ENCODE data around the gene SDK2. TPM values are rescaled to one million over a fixed set of nuclear protein-coding genes. Genes with fewer than 3 reads are reported as not detected.

Gene SDK2
- total and polyA plus RNA-seq, 4 experiments from 2014 or later: 0.49 to 2.9 (median 2.2) TPM; not detected in 1

DNA sequence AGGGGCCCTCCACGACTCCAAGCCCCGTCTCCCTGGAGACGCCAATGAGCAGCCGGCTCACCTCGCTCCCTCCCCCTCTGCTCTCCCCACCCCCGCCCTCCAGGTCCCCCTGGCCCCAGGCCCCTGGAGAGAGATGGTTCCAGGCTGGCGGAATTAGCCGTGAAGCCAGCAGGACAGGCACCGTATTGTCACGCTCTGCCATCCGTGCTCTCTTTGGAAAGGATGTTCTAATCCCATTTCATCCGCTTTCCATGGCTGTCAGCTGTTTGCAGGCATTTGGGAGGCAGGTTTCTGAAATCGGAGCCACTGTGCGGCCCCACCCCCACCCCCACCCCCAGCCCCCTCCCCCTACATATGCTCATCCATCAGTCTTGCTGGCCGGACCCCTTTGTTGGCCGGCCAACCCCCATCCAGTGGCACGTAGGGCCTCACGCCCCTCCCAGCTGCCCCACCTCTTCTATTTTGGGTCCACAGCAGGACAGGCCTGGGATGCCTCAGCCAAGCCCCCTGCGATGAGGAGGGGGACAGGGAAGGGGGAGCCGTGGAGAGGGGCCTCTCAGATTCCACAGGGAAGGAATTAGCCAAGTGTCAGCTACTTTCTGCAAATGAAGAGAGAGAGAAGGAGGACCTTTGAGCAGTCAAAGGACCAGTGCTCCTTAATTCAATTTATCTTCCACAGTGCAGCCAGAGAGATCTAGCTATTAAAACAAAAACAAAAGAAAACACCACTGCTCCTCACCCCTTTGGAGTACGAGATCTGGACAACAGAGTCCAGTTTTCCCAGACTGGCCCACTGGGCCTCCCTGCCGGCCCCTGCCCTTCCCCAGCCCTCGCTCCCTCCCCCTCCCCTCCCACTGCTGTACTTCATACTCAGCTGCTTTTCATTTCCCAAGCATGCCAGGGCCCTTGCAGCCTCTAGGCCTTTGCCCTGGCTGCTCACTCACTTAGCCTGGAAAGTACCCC lies 30.7 kb downstream of the SDK2 start:
- H3K27ac Mint-ChIP-seq: no peak overlapping the region
- DNase-seq: no peak
- no peaks in the 10 kb centered on the region for H3K4me1 Mint-ChIP-seq
- peaks cover 0 to 5% (median 3%) of the 10 kb centered on the region in 8 donors for H3K9me3 Mint-ChIP-seq
- no peaks in the 10 kb centered on the region for H3K27me3 ChIP-seq (ENCODE audit: insufficient read depth, low read length)
- H3K4me1 ChIP-seq (ENCODE audit: insufficient read depth, low read length): no peaks in the 10 kb centered on the region
- no peak overlapping the region for H3K4me3 Mint-ChIP-seq
- no peak overlapping the region for H3K27ac ChIP-seq (ENCODE audit: low read depth, low read length)
- peaks cover 0 to 10% of the 10 kb centered on the region in 2 donors for H3K27me3 Mint-ChIP-seq
- ChIA-PET CTCF (ENCODE audit: partially characterized antibody) (no interaction called here), POLR2A (ENCODE audit: partially characterized antibody) (no interaction called here)
- H3K36me3 ChIP-seq (ENCODE audit: insufficient read depth, low read length): no peaks in the 10 kb centered on the region
- no peaks in the 10 kb centered on the region for H3K36me3 Mint-ChIP-seq
- no peaks in the 10 kb centered on the region for H3K9me3 ChIP-seq (ENCODE audit: control insufficient read depth in 1 of 2, low read length in 2 of 2)
- intact Hi-C loops (cut with micrococcal nuclease): no loop called here
- H3K4me3 ChIP-seq (ENCODE audit: low read length in 2 of 2): no peak overlapping the region

GRCh38 chr17:73612031-73612472 lies 32.2 kb downstream of the SDK2 start:
- intact Hi-C loops (cut with micrococcal nuclease): no loop called here
- Histone ChIP-seq H3K27me3 (ENCODE audit: insufficient read depth, low read length) (no peaks in the 10 kb centered on the region), H3K4me3 (ENCODE audit: low read length in 2 of 2) (no peak overlapping the region), H3K9me3 (ENCODE audit: control insufficient read depth in 1 of 2, low read length in 2 of 2) (no peaks in the 10 kb centered on the region), H3K4me1 (ENCODE audit: insufficient read depth, low read length) (no peaks in the 10 kb centered on the region), H3K36me3 (ENCODE audit: insufficient read depth, low read length) (no peaks in the 10 kb centered on the region), H3K27ac (ENCODE audit: low read depth, low read length) (no peak overlapping the region)
- Mint-ChIP-seq H3K27ac (no peak overlapping the region), H3K9me3 (no peaks in the 10 kb centered on the region), H3K4me1 (no peaks in the 10 kb centered on the region), H3K36me3 (no peaks in the 10 kb centered on the region), H3K27me3 (peaks cover 0 to 10% of the 10 kb centered on the region in 2 donors), H3K4me3 (no peak overlapping the region)
- ChIA-PET POLR2A (ENCODE audit: partially characterized antibody) (no interaction called here), CTCF (ENCODE audit: partially characterized antibody) (no interaction called here)
- DNase-seq: no peak

DNA sequence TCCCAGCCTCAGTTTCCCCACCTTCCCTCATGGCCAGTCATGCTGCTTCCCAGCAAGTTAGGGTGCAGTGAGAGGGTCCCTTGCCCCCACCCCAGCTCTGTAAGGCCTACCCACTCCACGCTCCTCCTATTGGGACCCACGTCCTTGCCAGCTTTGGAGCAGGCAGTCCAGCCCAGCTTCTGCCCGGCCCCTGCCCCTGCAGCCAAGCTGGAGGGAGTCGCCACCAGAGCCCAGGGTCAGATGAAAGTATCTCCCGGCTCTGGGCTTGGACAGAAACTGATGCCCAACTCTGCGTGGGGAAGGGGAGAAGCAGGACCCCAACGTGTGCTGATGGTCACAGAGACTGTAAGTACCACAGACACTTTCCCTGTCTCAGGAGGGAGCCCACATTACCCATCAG lies 32.6 kb downstream of the SDK2 start:
- Mint-ChIP-seq H3K4me3 (no peak overlapping the region), H3K9me3 (no peaks in the 10 kb centered on the region), H3K27ac (no peak overlapping the region), H3K36me3 (no peaks in the 10 kb centered on the region), H3K4me1 (no peaks in the 10 kb centered on the region), H3K27me3 (peaks cover 0 to 10% of the 10 kb centered on the region in 2 donors)
- Histone ChIP-seq H3K27me3 (ENCODE audit: insufficient read depth, low read length) (no peaks in the 10 kb centered on the region), H3K36me3 (ENCODE audit: insufficient read depth, low read length) (no peaks in the 10 kb centered on the region), H3K27ac (ENCODE audit: low read depth, low read length) (no peak overlapping the region), H3K4me3 (ENCODE audit: low read length in 2 of 2) (no peak overlapping the region), H3K9me3 (ENCODE audit: control insufficient read depth in 1 of 2, low read length in 2 of 2) (no peaks in the 10 kb centered on the region), H3K4me1 (ENCODE audit: insufficient read depth, low read length) (no peaks in the 10 kb centered on the region)
- CTCF ChIA-PET (ENCODE audit: partially characterized antibody): interaction anchor here (1.1 kb wide), 1 partner anchor 96 kb away, joined by 3 read pairs; no protein-coding TSS in a partner anchor
- POLR2A ChIA-PET (ENCODE audit: partially characterized antibody): no interaction called here
- no peak for DNase-seq
- intact Hi-C loops (cut with micrococcal nuclease): no loop called here

DNA sequence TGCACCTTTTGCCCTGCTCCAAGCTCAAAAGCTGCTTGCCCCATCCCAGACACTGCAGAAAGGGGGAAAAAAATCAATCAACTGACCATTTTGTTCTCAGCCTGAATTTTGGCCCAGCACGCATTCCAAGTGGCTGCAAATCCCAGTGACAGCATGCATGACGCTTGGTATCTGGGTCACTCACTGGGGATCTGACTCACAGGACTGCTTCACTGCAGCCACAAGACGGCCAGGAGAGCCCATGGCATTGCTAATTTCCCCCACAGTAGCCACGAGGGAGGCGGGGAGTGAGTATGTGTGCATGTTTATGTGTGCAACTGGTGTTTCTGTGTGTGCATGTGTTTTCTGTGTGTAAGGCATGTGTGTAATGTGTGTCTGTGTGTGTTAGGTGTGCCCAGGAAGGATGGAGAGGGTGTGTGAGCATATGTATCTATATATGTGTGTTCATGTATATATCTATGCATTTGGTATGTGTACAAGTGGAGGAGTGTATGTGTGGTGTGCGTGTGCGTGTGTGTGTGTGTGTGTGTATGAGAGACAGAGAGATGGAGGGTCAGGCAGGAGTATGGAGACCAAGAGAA lies 33.8 kb downstream of the SDK2 start:
- Mint-ChIP-seq H3K27ac (peak overlapping the region in 1 of 7 donors; percentile 6), H3K36me3 (no peaks in the 10 kb centered on the region), H3K4me3 (no peak overlapping the region), H3K27me3 (peaks cover 0 to 6% of the 10 kb centered on the region in 2 donors), H3K4me1 (no peaks in the 10 kb centered on the region), H3K9me3 (no peaks in the 10 kb centered on the region)
- ChIA-PET POLR2A (ENCODE audit: partially characterized antibody) (no interaction called here), CTCF (ENCODE audit: partially characterized antibody) (interaction anchor here (1.1 kb wide), 1 partner anchor 97 kb away, joined by 3 read pairs; no protein-coding TSS in a partner anchor)
- no peak overlapping the region for H3K27ac ChIP-seq (ENCODE audit: low read depth, low read length)
- DNase-seq: no peak
- no peaks in the 10 kb centered on the region for H3K36me3 ChIP-seq (ENCODE audit: insufficient read depth, low read length)
- H3K4me1 ChIP-seq (ENCODE audit: insufficient read depth, low read length): no peaks in the 10 kb centered on the region
- H3K27me3 ChIP-seq (ENCODE audit: insufficient read depth, low read length): no peaks in the 10 kb centered on the region
- H3K4me3 ChIP-seq (ENCODE audit: low read length in 2 of 2): no peak overlapping the region
- H3K9me3 ChIP-seq (ENCODE audit: control insufficient read depth in 1 of 2, low read length in 2 of 2): no peaks in the 10 kb centered on the region
- intact Hi-C loops (cut with micrococcal nuclease): no loop called here

DNA sequence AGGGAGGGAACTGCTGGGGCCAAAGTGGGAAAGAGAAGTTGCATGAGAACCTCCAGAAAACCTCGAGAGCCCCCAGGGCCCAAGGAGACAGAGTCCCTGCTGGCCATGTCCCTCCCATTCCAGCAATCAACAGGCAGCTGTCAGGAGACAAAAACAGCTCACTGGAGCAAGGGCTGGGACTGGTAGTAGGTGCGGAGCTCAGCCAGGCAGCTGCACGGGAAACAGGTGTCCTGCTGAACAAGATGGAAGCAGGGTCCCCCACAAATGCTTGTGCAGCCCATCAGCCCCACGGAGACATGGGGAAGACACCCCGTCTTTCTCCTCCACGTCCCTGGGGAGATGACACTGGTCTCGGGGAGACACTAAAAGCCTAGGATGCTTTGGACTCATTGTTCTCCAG lies 34.5 kb downstream of the SDK2 start:
- H3K4me1 ChIP-seq (ENCODE audit: insufficient read depth, low read length): no peaks in the 10 kb centered on the region
- intact Hi-C loops (cut with micrococcal nuclease): no loop called here
- ChIA-PET CTCF (ENCODE audit: partially characterized antibody) (no interaction called here), POLR2A (ENCODE audit: partially characterized antibody) (no interaction called here)
- no peak overlapping the region for H3K27ac ChIP-seq (ENCODE audit: low read depth, low read length)
- Mint-ChIP-seq H3K27ac (no peak overlapping the region), H3K27me3 (peaks cover 0 to 6% of the 10 kb centered on the region in 2 donors), H3K36me3 (no peaks in the 10 kb centered on the region), H3K4me1 (no peaks in the 10 kb centered on the region), H3K9me3 (peaks cover 0 to 2% (median 0%) of the 10 kb centered on the region in 8 donors), H3K4me3 (no peak overlapping the region)
- no peaks in the 10 kb centered on the region for H3K36me3 ChIP-seq (ENCODE audit: insufficient read depth, low read length)
- no peaks in the 10 kb centered on the region for H3K9me3 ChIP-seq (ENCODE audit: control insufficient read depth in 1 of 2, low read length in 2 of 2)
- H3K4me3 ChIP-seq (ENCODE audit: low read length in 2 of 2): no peak overlapping the region
- no peaks in the 10 kb centered on the region for H3K27me3 ChIP-seq (ENCODE audit: insufficient read depth, low read length)
- DNase-seq: no peak

- Mint-ChIP-seq H3K36me3 (no peaks in the 10 kb centered on the region), H3K4me3 (no peak overlapping the region), H3K4me1 (no peaks in the 10 kb centered on the region), H3K27me3 (peaks cover 0 to 6% of the 10 kb centered on the region in 2 donors), H3K27ac (no peak overlapping the region), H3K9me3 (peaks cover 0 to 2% (median 0%) of the 10 kb centered on the region in 8 donors)
- Histone ChIP-seq H3K4me3 (ENCODE audit: low read length in 2 of 2) (no peak overlapping the region), H3K27ac (ENCODE audit: low read depth, low read length) (no peak overlapping the region), H3K4me1 (ENCODE audit: insufficient read depth, low read length) (no peaks in the 10 kb centered on the region), H3K27me3 (ENCODE audit: insufficient read depth, low read length) (no peaks in the 10 kb centered on the region), H3K36me3 (ENCODE audit: insufficient read depth, low read length) (no peaks in the 10 kb centered on the region), H3K9me3 (ENCODE audit: control insufficient read depth in 1 of 2, low read length in 2 of 2) (no peaks in the 10 kb centered on the region)
- intact Hi-C loops (cut with micrococcal nuclease): no loop called here
- DNase-seq: no peak
- CTCF ChIA-PET (ENCODE audit: partially characterized antibody): no interaction called here
- POLR2A ChIA-PET (ENCODE audit: partially characterized antibody): no interaction called here
Measured at GRCh38 chr17:73609060-73609459, 35.2 kb downstream of the SDK2 start.

- H3K4me3 ChIP-seq (ENCODE audit: low read length in 2 of 2): no peak overlapping the region
- intact Hi-C loops (cut with micrococcal nuclease): no loop called here
- no peaks in the 10 kb centered on the region for H3K27me3 ChIP-seq (ENCODE audit: insufficient read depth, low read length)
- H3K4me3 Mint-ChIP-seq: no peak overlapping the region
- no peaks in the 10 kb centered on the region for H3K4me1 Mint-ChIP-seq
- CTCF ChIA-PET (ENCODE audit: partially characterized antibody): interaction anchor here (1.2 kb wide), 1 partner anchor 14 kb away, joined by 4 read pairs; no protein-coding TSS in a partner anchor
- H3K4me1 ChIP-seq (ENCODE audit: insufficient read depth, low read length): no peaks in the 10 kb centered on the region
- POLR2A ChIA-PET (ENCODE audit: partially characterized antibody): no interaction called here
- no peaks in the 10 kb centered on the region for H3K36me3 ChIP-seq (ENCODE audit: insufficient read depth, low read length)
- H3K27ac Mint-ChIP-seq: no peak overlapping the region
- peaks cover 0 to 6% of the 10 kb centered on the region in 2 donors for H3K27me3 Mint-ChIP-seq
- peaks cover 0 to 3% (median 0%) of the 10 kb centered on the region in 8 donors for H3K9me3 Mint-ChIP-seq
- H3K36me3 Mint-ChIP-seq: no peaks in the 10 kb centered on the region
- H3K9me3 ChIP-seq (ENCODE audit: control insufficient read depth in 1 of 2, low read length in 2 of 2): no peaks in the 10 kb centered on the region
- DNase-seq: no peak
- no peak overlapping the region for H3K27ac ChIP-seq (ENCODE audit: low read depth, low read length)
Measured at GRCh38 chr17:73605444-73605843, 38.8 kb downstream of the SDK2 start.
